Measurements from ENCODE around the gene CD2BP2. TPM values are rescaled to one million over a fixed set of nuclear protein-coding genes. Genes with fewer than 3 reads are reported as not detected.

The CD2BP2 gene
- total and polyA plus RNA-seq, 7 experiments from 2014 or later = 18.7 to 77.0 (median 40.8) TPM

DNA sequence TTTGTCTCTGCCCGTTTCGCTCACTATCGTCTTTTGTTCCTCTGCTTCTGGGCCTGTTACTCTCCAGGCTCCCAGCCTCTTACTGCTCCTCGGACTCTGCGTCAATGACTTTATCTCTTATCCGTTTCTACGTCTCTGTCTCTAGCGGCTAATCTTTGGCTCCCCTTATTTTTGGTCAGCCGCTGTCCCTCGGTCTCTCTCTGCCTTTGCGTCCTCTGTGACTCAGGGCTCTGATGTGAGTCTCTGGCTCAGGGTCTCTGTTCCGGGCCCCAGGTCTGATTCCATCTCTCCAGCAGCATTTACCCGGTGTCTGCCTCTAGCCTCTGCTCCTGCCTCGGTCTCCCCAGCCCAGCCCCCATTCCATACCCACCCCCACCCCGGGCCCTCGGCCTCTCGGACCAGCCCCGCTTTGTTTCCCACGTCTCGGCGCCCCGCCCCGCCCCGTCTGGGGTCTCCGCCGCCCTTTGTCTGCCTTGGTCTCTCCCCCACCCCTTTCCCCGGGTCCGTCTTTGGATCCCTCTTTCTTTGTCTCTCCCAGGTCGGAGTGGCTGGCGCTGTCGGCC, 39.6 kb upstream of the CD2BP2 start:
- Histone ChIP-seq H3K27me3 (ENCODE audit: control insufficient read depth in 2 of 2, insufficient read depth in 2 of 2, low read length in 2 of 2) (no peaks in the 10 kb centered on the region), H3K4me1 (ENCODE audit: control insufficient read depth in 2 of 2, insufficient read depth in 2 of 2, low read length in 2 of 2) (peaks cover 10 to 22% of the 10 kb centered on the region in 2 donors), H3K36me3 (ENCODE audit: control insufficient read depth in 2 of 3, insufficient read depth in 3 of 3, low read length in 3 of 3) (peaks cover 0 to 18% (median 0%) of the 10 kb centered on the region in 3 experiments), H3K27ac (ENCODE audit: low read depth, low read length) (peak overlapping the region; percentile 71), H3K4me3 (ENCODE audit: low read length) (peak overlapping the region; percentile 80), H3K9me3 (ENCODE audit: control insufficient read depth in 2 of 3, low read length in 3 of 3) (no peaks in the 10 kb centered on the region)
- intact Hi-C loops (cut with micrococcal nuclease) = loop anchor here (1.0 to 2.0 kb wide), 5 partner anchors 12 to 24 kb away; partner anchors contain the start of genes ZNF771 (in 2 of the 2), SEPTIN1 (in 1 of the 2) and TBC1D10B (in 1 of the 2)
- Mint-ChIP-seq H3K4me1 (peaks cover 20 to 34% (median 25%) of the 10 kb centered on the region in 7 donors), H3K36me3 (peaks cover 0 to 7% (median 4%) of the 10 kb centered on the region in 5 donors), H3K9me3 (no peaks in the 10 kb centered on the region), H3K4me3 (peak overlapping the region; percentile 51 to 92 (median 86)), H3K27me3 (no peaks in the 10 kb centered on the region), H3K27ac (peak overlapping the region; percentile 63 to 95 (median 83))
- ChIA-PET POLR2A (interaction anchor here (0.7 to 14.0 kb wide), 11 partner anchors 10 to 329 kb away, joined by 3 to 254 read pairs (median 4); partner anchors contain the start of genes ALDOA, SEPTIN1, TBC1D10B and ZNF747), CTCF (interaction anchor here (0.8 to 1.3 kb wide), 3 partner anchors 12 to 15 kb away, joined by 3 to 5 read pairs (median 4); partner anchors contain the start of genes SEPTIN1 and ZNF771)
- DNase-seq (no peak), ATAC-seq (no peak)

DNA sequence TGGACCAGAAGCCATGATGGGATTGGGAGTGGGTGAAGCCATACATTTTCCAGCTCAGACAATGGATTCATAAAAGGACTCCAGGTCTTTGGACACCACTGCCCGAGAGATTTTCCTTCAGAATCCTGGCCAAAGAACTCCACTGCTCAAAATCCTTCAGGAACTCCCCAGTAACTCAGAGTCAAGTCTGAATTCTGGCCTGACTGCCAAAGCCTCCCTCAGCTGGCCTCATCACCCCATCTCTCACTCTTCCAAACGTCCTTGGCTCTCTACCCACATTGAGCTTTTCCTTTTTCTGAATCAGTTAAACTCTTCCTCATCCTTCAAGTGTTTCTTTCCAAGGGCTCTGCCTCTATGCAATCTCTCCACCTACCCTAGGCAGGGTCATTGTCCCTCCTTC, 28.4 kb upstream of the CD2BP2 start:
- Mint-ChIP-seq H3K27ac (peak overlapping the region; percentile 90 to 100 (median 99)), H3K9me3 (no peaks in the 10 kb centered on the region), H3K27me3 (no peaks in the 10 kb centered on the region), H3K36me3 (peaks cover 4 to 28% (median 5%) of the 10 kb centered on the region in 5 donors), H3K4me1 (peaks cover 32 to 64% (median 40%) of the 10 kb centered on the region in 7 donors), H3K4me3 (peak overlapping the region; percentile 78 to 100 (median 96))
- H3K4me3 ChIP-seq (ENCODE audit: low read length) = peak overlapping the region; percentile 89
- peaks cover 47 to 49% of the 10 kb centered on the region in 2 donors for H3K4me1 ChIP-seq (ENCODE audit: control insufficient read depth in 2 of 2, insufficient read depth in 2 of 2, low read length in 2 of 2)
- POLR2A ChIA-PET = interaction anchor here (0.7 to 10.9 kb wide), 12 partner anchors 9 to 199 kb away, joined by 3 to 254 read pairs (median 10); partner anchors contain the start of genes CORO1A, DCTPP1, MYL11 and TBC1D10B
- H3K27ac ChIP-seq (ENCODE audit: low read depth, low read length) = peak overlapping the region; percentile 100
- ATAC-seq (no peak), DNase-seq (no peak)
- CTCF ChIA-PET = interaction anchor here (1.0 to 2.0 kb wide), 7 partner anchors 9 to 352 kb away, joined by 3 to 7 read pairs (median 5); partner anchors contain the start of genes TBC1D10B and ZNF48
- intact Hi-C loops (cut with micrococcal nuclease) = no loop called here
- peaks cover 0 to 3% (median 1%) of the 10 kb centered on the region in 3 experiments for H3K36me3 ChIP-seq (ENCODE audit: control insufficient read depth in 2 of 3, insufficient read depth in 3 of 3, low read length in 3 of 3)
- H3K9me3 ChIP-seq (ENCODE audit: control insufficient read depth in 2 of 3, low read length in 3 of 3) = no peaks in the 10 kb centered on the region
- H3K27me3 ChIP-seq (ENCODE audit: control insufficient read depth in 2 of 2, insufficient read depth in 2 of 2, low read length in 2 of 2) = no peaks in the 10 kb centered on the region

GRCh38 chr16:30382111-30382881, 27.2 kb upstream of the CD2BP2 start, which contains the start of gene SEPTIN1:
Gene SEPTIN1 (minus strand): TSS chr16:30382561. CDS start chr16:30382542, 19 bp downstream.
- H3K27me3 ChIP-seq (ENCODE audit: control insufficient read depth in 2 of 2, insufficient read depth in 2 of 2, low read length in 2 of 2) = no peaks in the 10 kb centered on the region
- ChIA-PET POLR2A (interaction anchor here (0.6 to 10.9 kb wide), 23 partner anchors 14 to 318 kb away, joined by 3 to 254 read pairs (median 6); partner anchors contain the start of genes CD2BP2, CORO1A, DCTPP1 and FBRS), CTCF (interaction anchor here (0.8 to 2.0 kb wide), 8 partner anchors 10 to 153 kb away, joined by 3 to 7 read pairs (median 5); partner anchors contain the start of genes TBC1D10B, ZNF48 and ZNF771)
- Mint-ChIP-seq H3K4me3 (peak within 1 kb of the TSS; percentile 78 to 100 (median 96)), H3K27ac (peak within 1 kb of the TSS; percentile 90 to 100 (median 99)), H3K4me1 (peaks cover 33 to 67% (median 49%) of the 10 kb centered on the region in 7 donors), H3K27me3 (no peaks in the 10 kb centered on the region), H3K9me3 (no peaks in the 10 kb centered on the region), H3K36me3 (peaks cover 4 to 31% (median 5%) of the 10 kb centered on the region in 5 donors)
- peaks cover 0 to 3% (median 3%) of the 10 kb centered on the region in 3 experiments for H3K36me3 ChIP-seq (ENCODE audit: control insufficient read depth in 2 of 3, insufficient read depth in 3 of 3, low read length in 3 of 3)
- peak within 1 kb of the TSS; percentile 89 for H3K4me3 ChIP-seq (ENCODE audit: low read length)
- intact Hi-C loops (cut with micrococcal nuclease) = loop anchor here (1.0 kb wide), 4 partner anchors 11 to 47 kb away; partner anchors contain the start of genes ZNF771 (in 2 of the 2) and ZNF48 (in 1 of the 2)
- peaks cover 50 to 51% of the 10 kb centered on the region in 2 donors for H3K4me1 ChIP-seq (ENCODE audit: control insufficient read depth in 2 of 2, insufficient read depth in 2 of 2, low read length in 2 of 2)
- DNase-seq (peak; percentile 49 to 86 (median 81)), ATAC-seq (peak; percentile 27)
- H3K27ac ChIP-seq (ENCODE audit: low read depth, low read length) = peak within 1 kb of the TSS; percentile 100
- H3K9me3 ChIP-seq (ENCODE audit: control insufficient read depth in 2 of 3, low read length in 3 of 3) = no peaks in the 10 kb centered on the region

DNA sequence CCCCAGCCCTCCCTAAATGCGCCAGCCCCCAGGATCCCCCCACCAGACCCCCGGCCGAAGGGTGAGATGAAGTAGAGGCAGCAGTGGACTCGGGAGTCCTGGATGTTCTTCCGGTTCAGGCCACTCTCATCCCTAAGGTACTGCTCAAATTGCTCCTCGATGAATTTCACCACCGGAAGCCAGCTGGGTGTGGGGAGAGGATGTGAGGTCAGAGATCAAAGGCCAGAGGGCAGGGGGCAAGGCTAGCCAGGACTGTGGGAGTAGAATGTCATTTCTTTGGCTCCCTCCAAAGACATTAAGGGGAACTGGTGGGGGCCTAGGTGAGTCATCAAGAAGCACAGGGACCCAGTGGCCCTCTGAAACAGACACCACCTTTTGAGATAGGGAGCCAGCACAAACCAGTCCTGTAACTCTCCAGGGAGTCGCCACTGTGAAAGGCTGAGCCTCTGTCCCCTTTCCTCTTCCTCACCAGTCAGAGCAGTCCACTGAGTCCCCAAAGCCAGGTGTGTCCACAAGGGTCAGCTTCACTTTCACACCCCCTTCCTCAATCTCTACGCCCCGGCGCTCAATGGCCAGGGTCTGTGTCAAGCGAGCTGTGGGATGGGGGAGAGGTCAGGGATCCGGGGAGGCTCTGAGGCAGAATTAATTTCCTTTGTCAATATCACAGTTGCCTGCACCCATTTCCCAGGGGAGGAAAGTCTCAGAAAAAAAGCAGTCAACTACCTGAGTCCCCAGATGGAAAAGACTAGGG, 26.4 kb upstream of the CD2BP2 start:
- ChIA-PET POLR2A (interaction anchor here (1.1 to 10.9 kb wide), 12 partner anchors 13 to 290 kb away, joined by 3 to 254 read pairs (median 10); partner anchors contain the start of genes CORO1A, TBC1D10B, TBX6 and ZNF48), CTCF (interaction anchor here (0.6 to 1.7 kb wide), 3 partner anchors 14 to 730 kb away, joined by 3 to 5 read pairs (median 4); partner anchors contain the start of genes ZNF48 and ZNF771)
- H3K27ac ChIP-seq (ENCODE audit: low read depth, low read length) = peak overlapping the region; percentile 100
- H3K9me3 ChIP-seq (ENCODE audit: control insufficient read depth in 2 of 3, low read length in 3 of 3) = no peaks in the 10 kb centered on the region
- no peaks in the 10 kb centered on the region for H3K27me3 Mint-ChIP-seq
- no peaks in the 10 kb centered on the region for H3K27me3 ChIP-seq (ENCODE audit: control insufficient read depth in 2 of 2, insufficient read depth in 2 of 2, low read length in 2 of 2)
- intact Hi-C loops (cut with micrococcal nuclease) = loop anchor here (1.0 kb wide), 4 partner anchors 10 to 46 kb away; partner anchors contain the start of genes ZNF771 (in 2 of the 2) and ZNF48 (in 1 of the 2)
- peaks cover 0 to 3% (median 3%) of the 10 kb centered on the region in 3 experiments for H3K36me3 ChIP-seq (ENCODE audit: control insufficient read depth in 2 of 3, insufficient read depth in 3 of 3, low read length in 3 of 3)
- DNase-seq = peak in 1 of 9 donors; percentile 38
- H3K4me3 ChIP-seq (ENCODE audit: low read length) = peak overlapping the region; percentile 89
- H3K4me1 Mint-ChIP-seq = peaks cover 36 to 73% (median 52%) of the 10 kb centered on the region in 7 donors
- peak overlapping the region; percentile 90 to 100 (median 99) for H3K27ac Mint-ChIP-seq
- H3K4me3 Mint-ChIP-seq = peak overlapping the region; percentile 78 to 100 (median 96)
- no peaks in the 10 kb centered on the region for H3K9me3 Mint-ChIP-seq
- peaks cover 58 to 59% of the 10 kb centered on the region in 2 donors for H3K4me1 ChIP-seq (ENCODE audit: control insufficient read depth in 2 of 2, insufficient read depth in 2 of 2, low read length in 2 of 2)
- ATAC-seq = no peak
- H3K36me3 Mint-ChIP-seq = peaks cover 4 to 31% (median 5%) of the 10 kb centered on the region in 5 donors

DNA sequence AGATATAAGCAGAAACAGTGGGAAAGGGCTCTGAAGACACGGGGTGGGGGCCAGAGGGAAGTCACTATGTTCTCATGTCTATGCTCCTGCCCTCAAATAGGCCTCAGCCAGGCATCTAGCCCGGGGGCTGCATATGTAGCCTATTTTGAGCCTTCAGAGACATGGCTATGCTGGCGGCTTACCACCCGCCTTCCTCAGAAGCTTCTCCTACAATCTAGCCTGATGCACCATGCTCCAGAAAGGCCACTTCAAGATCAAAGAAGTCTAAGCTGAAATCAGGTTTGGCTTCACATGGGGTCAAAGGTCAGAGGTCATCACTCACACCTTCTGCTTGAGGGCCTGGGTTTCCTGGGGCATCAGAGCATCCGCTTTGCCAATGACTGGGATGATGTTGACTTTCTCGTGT, 25.7 kb upstream of the CD2BP2 start:
- Mint-ChIP-seq H3K27ac (peak overlapping the region; percentile 85 to 100 (median 99)), H3K36me3 (peaks cover 4 to 31% (median 5%) of the 10 kb centered on the region in 5 donors), H3K27me3 (no peaks in the 10 kb centered on the region), H3K9me3 (no peaks in the 10 kb centered on the region), H3K4me3 (peak overlapping the region; percentile 73 to 100 (median 96)), H3K4me1 (peaks cover 36 to 76% (median 52%) of the 10 kb centered on the region in 7 donors)
- DNase-seq (no peak), ATAC-seq (no peak)
- Histone ChIP-seq H3K27me3 (ENCODE audit: control insufficient read depth in 2 of 2, insufficient read depth in 2 of 2, low read length in 2 of 2) (no peaks in the 10 kb centered on the region), H3K4me3 (ENCODE audit: low read length) (peak overlapping the region; percentile 89), H3K9me3 (ENCODE audit: control insufficient read depth in 2 of 3, low read length in 3 of 3) (no peaks in the 10 kb centered on the region), H3K27ac (ENCODE audit: low read depth, low read length) (peak overlapping the region; percentile 100), H3K4me1 (ENCODE audit: control insufficient read depth in 2 of 2, insufficient read depth in 2 of 2, low read length in 2 of 2) (peaks cover 60 to 64% of the 10 kb centered on the region in 2 donors), H3K36me3 (ENCODE audit: control insufficient read depth in 2 of 3, insufficient read depth in 3 of 3, low read length in 3 of 3) (peaks cover 0 to 9% (median 3%) of the 10 kb centered on the region in 3 experiments)
- intact Hi-C loops (cut with micrococcal nuclease) = no loop called here
- ChIA-PET POLR2A (interaction anchor here (1.1 to 10.9 kb wide), 7 partner anchors 13 to 290 kb away, joined by 3 to 254 read pairs (median 31); partner anchors contain the start of genes DCTPP1, TBC1D10B, TBX6 and ZNF48), CTCF (interaction anchor here (0.6 kb wide), 1 partner anchor 730 kb away, joined by 3 read pairs; no protein-coding TSS in a partner anchor)

All from naive thymus-derived CD4-positive, alpha-beta T cell (primary cell).